Activated CD4-positive, CD25-positive, alpha-beta regulatory T cell treated with anti-CD3 and anti-CD28 coated beads, Interleukin-2, amount 50 U/mL, for 24 hours (primary cell): ENCODE data around the gene RBMX.
"Not testable (repeated sequence)": the region's sequence is repeated elsewhere in the genome, so short reads cannot be mapped to it uniquely, and the experiment has no call there.

Experiments
- ATAC-seq, 2 donors: fragments of 150-1000 bp; cut with Tn5 transposase; one replicate each; pipeline ENCODE4 v1.10.0; 2021; ENCODE audit warnings: mild to moderate bottlenecking in 1 of 2, moderate library complexity in 1 of 2

The RBMX gene

GRCh38 chrX:136874114-136874513 lies 6.4 kb downstream of the RBMX start:
- ATAC-seq = not testable (repeated sequence)

- not testable (repeated sequence) for ATAC-seq
Measured at GRCh38 chrX:136873210-136873609, 7.3 kb downstream of the RBMX start.

DNA sequence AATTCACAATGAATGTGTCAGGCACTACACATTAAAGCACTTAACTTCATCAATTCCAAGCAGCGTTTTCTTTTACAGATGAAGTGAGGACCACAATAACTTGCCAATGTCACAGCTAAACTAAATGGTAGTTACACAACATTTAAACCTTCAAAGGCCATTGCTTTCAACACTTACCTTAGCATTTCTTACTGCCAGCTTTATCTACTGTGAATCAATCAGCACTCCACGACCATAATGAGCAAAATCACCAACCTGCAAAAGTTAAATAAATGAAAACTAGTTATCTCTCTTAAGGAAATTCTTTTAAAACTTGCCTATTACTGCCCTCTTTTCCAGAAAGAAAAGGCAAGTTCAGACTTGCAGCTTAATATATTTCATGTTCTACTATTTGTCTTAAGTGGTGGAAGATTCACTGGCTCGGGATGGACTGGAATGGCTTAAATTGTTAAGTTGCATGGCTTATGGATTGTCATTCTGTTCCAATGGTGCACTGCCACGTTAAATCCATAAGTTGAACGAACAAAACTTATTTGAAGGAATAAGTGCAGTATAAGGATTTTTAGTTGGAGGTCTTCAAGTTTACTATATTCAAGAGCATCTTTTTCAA lies 8.3 kb downstream of the RBMX start:
- ATAC-seq = no peak

DNA sequence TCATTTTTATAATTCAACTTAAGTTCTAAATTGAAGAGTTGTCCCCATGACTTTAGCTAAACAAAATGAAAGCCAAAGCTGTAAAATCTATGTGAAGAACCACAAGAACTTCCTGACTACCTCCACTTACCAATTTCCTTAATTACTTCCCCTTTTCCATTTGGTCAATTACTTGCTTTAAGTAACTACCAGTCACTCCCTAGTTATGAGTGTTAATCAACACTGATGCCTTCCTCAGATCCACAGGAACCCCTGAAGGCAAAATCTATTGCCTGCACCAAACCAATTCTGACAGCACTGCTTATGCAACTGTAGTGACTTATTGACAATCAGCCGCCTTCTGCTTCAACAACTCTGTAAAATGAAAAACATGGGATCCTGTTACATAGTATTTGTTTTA lies 10.5 kb downstream of the RBMX start:
- ATAC-seq = no peak

GRCh38 chrX:136868283-136869055 lies 12.1 kb downstream of the RBMX start:
- ATAC-seq = no peak

DNA sequence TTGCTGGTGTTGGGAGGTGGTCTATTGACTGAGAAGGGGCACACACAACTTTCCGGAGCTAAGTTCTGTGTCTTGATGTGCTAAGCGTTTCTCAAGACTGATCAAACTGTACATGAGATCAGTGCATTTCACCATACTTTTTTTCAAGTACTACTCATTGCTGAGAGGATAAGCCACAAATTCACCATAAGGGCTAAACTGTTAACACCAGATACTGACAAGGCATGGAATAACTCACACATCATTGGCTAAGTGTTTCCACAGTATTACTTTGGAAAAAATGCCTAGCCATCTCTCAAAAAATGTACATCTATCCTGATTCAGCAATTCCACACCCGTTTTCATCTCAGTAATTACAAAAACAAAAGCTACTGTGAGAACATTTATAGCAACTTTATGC lies 13.0 kb downstream of the RBMX start:
- ATAC-seq = peak; percentile 35 to 39

- ATAC-seq = no peak
Measured at GRCh38 chrX:136867096-136867491, 13.4 kb downstream of the RBMX start.

DNA sequence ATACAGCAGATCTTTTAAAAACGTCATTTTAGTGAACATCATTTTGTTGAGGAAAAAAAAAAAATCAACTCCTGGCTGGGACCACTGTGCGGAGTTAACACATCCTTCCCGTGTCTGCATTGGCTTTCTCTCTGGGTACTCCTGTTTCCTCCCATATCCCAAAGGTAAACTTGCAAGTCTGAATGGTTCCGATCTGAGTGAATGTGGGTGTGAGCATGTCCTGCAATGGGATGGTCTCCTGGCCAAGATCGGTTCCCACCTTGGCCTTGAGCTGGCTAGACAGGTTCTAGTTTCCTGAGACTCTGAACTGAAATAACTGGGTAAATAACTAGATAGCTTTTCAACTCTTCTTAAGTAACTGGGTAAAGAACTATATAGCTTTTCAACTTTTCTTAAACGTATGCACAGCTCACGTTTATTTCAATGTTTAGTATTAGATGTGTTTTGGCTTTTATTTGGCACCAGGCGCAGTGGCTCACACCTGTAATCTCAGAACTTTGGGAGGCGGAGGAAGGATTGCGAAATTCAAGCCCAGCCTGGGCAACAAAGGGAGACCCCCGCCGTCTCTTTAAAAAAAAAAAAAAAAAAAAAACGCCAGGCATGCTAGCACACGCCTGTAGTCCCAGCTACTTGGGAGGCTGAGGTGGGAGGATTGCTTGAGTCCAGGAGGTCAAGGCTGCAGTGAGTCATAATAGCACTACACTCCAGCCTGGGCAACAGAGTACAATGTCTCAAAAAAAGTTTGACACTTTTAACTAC lies 14.0 kb downstream of the RBMX start:
- no peak for ATAC-seq

DNA sequence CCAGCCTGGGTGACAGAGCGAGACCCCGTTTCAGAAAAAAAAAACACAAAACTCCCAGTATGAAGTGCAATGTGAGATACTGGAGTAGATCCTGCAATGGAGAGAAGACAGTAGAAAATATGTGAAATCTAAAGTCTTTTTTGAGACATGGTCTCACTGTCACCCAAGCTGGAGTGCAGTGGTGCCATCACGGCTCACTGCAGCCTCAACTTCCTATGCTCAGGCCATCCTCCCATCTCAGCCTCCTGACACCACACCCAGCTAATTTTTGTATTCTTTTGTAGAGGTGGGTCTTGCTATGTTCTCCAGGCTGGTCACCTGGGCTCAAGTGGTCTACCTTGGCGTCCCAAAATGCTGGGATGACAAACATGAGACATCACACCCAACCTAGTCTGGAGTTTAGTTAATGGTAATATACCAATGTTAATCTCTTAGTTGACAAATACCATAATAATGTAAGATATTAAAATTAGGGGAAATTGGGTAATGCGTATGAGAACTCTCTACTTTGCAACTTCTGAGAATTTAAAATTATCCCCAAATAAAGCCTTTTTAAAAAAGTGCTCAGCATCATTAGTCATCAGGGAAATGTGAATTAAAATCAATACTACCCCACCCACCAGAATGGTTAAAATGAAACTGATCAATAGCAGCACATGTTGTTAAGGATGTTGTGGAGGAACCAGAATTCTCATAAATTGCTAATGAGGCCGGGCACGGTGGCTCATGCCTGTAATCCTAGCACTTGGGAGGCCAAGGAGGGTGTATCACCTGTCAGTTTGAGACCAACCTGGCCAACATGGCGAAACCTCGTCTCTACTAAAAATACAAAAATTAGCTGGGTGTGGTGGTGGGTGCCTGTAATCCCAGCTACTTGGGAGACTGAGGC lies 15.0 kb downstream of the RBMX start:
- ATAC-seq = peak; percentile 67 to 70

DNA sequence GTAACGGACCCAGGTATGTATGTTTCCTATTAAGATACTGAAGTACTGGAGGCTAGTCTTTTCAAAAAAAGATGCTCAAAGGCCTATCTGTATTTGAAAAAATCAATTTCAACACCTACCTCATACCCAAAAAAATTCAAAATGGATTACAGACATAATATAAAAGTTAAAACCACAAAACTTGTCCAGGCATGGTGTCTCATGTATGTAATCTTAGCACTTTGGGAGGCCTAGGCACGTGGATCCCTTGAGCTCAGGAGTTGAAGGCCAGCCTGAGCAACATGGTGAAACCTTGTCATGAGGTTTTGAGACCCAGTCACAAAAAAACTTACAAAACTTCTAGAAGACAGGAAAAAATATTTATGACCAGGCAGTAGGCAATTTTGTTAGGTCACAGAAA lies 16.7 kb downstream of the RBMX start:
- no peak for ATAC-seq

DNA sequence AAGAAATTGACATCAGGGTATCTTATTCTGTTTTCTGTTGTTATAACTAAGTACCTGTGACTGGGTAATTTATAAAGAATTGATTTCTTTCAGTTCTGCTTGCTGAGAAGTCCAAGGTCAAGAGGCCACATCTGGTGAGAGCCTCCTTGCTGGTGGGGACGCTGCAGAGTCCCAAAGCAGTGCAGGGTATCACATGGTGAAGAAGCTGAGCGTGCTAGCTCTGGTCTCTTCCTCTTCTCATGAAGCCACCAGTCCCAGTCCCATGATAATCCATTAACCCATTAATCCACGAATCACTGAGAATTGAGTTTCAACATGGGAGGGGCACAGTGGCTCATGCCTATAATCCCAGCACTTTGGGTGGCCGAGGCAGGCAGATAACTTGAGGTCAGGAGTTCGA lies 18.0 kb downstream of the RBMX start:
- no peak for ATAC-seq

DNA sequence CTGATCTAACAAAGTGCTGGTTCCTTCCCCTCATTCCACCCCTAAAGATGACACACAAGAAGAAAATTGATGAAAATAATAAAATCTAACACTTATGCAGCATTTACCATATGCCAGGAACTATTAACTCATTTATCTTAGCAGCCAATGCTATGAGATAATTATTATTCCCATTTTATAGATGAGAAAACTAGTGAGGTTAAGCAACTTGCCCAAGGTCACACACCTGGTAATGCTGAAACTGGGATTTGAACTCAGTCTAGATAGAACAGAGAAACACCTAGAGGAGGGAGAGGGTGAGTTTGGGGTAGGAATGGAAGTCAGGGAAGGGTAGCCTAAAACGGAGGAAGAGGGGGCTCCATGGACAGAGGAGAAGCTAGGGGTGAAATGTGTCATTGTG lies 18.6 kb downstream of the RBMX start:
- no peak for ATAC-seq

DNA sequence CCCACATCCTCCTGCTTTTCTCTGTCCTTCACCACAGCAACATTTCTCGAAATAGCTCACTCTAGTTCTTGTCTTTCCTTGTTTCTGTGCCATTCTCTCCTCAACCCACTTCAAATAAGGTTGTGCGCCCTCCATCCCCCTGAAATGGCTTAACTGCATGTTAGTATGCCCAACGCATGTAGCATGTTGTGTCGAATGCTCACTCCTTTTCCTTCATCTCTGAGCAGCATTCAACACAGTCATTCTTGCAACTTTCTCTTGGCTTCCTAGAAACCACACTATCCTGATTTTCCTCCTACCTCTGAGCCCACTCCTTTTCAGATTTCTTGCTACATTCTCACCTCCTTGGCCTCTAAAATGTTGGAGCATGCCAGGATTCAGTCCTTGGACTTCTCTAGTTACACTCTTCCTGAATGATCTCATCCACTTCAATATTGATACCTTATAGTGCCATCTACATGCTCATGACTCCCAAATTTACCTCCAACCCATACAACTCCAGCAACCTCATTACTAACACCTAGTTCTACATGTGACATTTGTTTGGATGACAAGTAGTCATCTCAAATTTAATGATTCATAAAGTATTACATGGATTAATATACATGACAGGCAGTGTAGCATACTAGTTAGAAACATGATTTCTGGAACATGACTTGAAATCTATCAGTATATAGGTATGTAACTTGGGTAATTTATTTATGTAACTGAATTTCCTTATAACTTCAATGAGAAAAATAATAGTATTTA lies 22.3 kb downstream of the RBMX start:
- ATAC-seq = peak in 1 of 2 donors; percentile 62

DNA sequence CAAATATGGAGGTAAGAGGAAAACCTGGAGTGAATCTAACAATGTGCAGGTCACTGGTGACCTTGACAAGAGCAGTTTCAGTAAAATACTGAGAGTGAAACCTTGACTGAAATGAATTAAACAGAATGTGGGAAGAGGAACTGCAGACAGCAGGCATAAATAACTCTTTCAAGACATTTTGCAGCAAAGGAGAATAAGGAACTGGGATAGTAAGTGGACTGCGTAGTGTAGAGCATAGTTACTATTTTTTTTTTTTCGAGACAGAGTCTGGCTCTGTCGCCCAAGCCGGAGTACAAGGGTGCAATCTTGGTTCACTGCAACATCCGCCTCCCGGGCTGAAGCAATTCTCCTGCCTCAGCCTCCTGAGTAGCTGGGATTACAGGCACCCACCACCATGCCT lies 24.0 kb downstream of the RBMX start:
- no peak for ATAC-seq

DNA sequence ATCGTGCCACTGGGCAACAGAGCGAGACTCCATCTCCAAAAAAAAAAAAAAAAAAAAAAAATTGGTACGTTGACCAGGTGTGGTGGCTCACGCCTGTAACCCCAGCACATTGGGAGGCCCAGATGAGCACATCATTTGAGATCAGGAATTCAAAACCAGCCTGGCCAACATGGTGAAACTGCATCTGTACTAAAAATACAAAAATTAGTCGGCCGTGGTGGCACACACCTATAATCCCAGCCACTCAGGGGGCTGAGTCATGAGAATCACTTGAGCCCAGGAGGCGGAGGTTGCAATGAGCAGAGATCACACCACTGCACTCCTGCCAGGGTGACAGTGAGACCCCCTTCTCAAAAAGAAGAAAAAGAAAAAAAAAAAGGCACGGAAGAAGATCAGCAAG lies 24.5 kb downstream of the RBMX start:
- ATAC-seq = no peak

GRCh38 chrX:136851526-136851925 lies 29.0 kb downstream of the RBMX start:
- ATAC-seq = no peak

- no peak for ATAC-seq
Measured at GRCh38 chrX:136850441-136851175, 29.9 kb downstream of the RBMX start.

GRCh38 chrX:136849395-136849794 lies 31.1 kb downstream of the RBMX start:
- ATAC-seq = no peak

DNA sequence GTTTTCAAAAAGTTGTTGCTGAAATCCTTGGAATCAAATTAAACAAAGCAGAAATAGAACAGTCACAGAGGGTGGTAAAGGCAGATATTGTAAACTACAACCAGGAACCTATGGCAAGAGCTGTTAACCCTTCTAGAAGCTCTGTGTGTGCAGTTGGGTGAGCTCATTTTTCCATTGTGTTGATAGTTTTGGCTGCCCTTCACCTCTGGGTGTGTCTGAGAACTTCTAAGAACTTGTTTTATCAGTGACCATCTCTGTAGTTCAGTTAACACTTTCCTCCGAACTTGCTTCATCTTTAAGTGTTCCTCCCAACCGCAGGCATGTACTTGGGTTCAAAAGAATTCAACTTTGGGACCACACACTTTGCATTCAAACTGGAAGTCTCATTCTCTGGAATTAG lies 32.7 kb downstream of the RBMX start:
- ATAC-seq = peak in 1 of 2 donors; percentile 27

GRCh38 chrX:136839196-136839595 lies 41.3 kb downstream of the RBMX start:
- ATAC-seq = no peak

- ATAC-seq = no peak
Measured at GRCh38 chrX:136835761-136836160, 44.8 kb downstream of the RBMX start.
